Esophagus muscularis mucosa (tissue), 4 donors: ENCODE data around the gene CASQ2.

ENCODE experiments used
- EP300 ChIP-seq: sonication (generic); formaldehyde crosslinking; IDR thresholded peaks from one replicate; pipeline ENCODE4 v1.6.1; 2017; ENCODE audit warnings: antibody characterized with exemption
- POLR2A ChIP-seq: fragments of 450-650 bp; IDR thresholded peaks from one replicate; pipeline ENCODE4 v1.6.1; 2017; ENCODE audit warnings: antibody characterized with exemption, moderate library complexity, mild to moderate bottlenecking, low read depth
- TF ChIP-seq, protein P1 (sequence below), 3 experiments: fragments of 200-600 bp in 2 of 3; fragments of 450-650 bp in 1 of 3; sonication (generic) in 2 of 3; IDR thresholded peaks; one replicate each; pipeline ENCODE4 v1.5.1; 2017 to 2019; ENCODE audit warnings: antibody characterized with exemption in 3 of 3, mild to moderate bottlenecking in 2 of 3, moderate library complexity in 1 of 3

DNA sequence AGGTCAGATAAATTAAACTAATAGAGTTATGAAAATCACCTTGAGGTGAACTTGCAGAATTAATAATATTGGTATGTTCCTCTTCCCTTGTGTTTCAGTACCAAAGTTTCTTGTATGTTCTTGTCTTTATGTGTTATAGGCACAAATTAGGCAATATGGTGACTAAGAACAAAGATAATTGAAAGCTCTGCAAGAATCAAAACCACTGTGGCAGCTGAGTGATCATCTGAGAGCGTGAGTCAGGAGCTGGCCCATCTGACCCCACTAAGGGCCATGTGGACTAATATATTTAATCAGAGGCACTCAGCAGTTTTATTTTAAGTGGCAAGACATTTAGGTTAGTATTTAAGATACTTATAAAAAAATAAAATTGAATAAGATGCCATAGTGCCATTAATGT is 12.8 kb upstream of the CASQ2 start:
- TF ChIP-seq, protein P1, sequence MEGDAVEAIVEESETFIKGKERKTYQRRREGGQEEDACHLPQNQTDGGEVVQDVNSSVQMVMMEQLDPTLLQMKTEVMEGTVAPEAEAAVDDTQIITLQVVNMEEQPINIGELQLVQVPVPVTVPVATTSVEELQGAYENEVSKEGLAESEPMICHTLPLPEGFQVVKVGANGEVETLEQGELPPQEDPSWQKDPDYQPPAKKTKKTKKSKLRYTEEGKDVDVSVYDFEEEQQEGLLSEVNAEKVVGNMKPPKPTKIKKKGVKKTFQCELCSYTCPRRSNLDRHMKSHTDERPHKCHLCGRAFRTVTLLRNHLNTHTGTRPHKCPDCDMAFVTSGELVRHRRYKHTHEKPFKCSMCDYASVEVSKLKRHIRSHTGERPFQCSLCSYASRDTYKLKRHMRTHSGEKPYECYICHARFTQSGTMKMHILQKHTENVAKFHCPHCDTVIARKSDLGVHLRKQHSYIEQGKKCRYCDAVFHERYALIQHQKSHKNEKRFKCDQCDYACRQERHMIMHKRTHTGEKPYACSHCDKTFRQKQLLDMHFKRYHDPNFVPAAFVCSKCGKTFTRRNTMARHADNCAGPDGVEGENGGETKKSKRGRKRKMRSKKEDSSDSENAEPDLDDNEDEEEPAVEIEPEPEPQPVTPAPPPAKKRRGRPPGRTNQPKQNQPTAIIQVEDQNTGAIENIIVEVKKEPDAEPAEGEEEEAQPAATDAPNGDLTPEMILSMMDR (IDR thresholded peaks at IDR 0.05) = no peak
- TF ChIP-seq EP300 = no peak
- TF ChIP-seq POLR2A = no peak
